DMS79 (cell line): ENCODE results near the gene NSF.
"Not testable (repeated sequence)": the region's sequence is repeated elsewhere in the genome, so short reads cannot be mapped to it uniquely, and the experiment has no call there.

ENCODE experiments used
- DNase-seq: peaks from one replicate; lab custom pipeline; 2025; lab: John Stamatoyannopoulos, UW

NSF gene

DNA sequence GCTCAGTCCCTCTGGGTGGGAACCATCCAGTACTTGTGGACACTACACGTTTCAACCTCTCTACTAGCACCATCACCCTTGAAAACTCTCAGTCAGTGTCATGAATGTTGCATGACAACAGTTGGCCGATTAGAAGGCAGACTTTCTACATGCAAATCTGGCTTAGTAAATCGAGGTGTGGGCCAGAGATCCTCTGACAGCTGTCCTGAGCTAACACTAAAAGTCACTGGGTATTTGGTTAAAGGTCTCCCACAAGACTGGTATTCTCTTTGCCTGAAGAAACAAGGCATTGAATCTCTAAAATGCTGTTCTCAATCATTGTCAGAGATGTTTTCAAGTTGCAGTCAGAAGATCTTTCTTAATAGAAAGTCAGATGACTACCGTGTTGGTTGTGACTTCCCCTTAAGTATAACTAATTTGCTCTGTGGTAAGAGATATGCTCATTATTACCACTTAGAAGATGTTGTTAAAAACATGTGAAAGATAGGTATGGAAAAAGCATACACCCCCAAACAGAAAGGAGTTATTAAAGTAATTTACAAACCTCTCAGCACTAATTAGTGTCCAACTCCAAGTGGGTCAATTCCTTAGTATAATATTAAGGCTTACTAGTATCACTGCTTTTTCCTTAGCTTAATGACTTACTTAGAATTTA, 165.7 kb downstream of the NSF start:
- no peak for DNase-seq

DNA sequence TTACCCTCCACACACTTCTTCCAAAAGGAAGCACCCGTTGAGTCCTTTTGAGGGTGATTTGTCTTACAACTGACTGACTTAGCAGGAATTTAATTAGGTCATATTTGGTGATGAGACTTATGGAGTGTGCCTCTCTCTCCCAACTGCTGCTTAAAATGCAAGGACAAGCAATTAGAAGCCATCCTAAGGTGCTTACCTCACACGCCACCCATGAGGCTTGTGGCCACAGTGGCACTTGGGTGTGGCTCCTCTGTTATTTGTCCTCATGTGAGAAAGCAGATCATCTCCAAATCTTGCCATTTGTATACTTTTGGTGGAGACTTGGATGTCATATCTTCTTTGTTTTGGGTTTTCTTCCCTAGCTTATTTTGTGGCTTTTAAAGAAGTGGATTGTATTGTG, 166.4 kb downstream of the NSF start:
- DNase-seq, result no peak

DNA sequence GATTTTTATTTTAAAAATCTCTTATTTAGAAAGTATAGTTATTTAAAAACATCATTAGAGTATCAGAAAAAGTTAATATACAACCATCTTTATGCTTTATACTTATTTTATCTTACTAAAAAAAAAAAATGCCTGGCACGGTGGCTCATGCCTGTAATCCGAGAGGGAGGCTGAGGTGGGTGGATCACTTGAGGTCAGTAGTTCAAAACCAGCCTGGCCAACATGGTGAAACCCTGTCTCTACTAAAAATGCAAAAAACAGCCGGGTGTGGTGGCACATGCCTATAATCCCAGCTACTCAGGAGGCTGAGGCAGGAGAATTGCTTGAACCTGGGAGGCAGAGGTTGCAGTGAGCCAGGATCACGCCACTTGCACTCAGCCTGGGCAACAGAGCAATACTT, 167.1 kb downstream of the NSF start:
- not testable (repeated sequence) for DNase-seq

DNA sequence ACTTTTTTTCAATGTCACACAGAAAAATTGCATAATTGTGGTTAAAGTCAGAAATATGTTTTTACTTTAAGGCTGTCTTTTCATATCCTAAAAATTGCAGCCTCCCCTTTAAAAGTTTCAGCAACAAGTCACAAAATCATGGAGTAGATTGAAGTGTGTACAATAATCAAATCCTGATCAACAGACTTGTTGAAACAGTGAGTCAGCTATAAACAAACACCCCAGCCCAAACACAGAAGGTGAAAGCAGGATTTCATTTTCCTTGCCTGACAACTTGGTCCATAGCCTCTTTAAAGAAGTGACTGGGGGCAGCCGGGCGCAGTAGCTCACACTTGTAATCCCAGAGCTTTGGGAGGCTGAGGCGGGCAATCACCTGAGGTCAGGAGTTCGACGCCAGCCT, 168.1 kb downstream of the NSF start:
- no peak for DNase-seq

DNA sequence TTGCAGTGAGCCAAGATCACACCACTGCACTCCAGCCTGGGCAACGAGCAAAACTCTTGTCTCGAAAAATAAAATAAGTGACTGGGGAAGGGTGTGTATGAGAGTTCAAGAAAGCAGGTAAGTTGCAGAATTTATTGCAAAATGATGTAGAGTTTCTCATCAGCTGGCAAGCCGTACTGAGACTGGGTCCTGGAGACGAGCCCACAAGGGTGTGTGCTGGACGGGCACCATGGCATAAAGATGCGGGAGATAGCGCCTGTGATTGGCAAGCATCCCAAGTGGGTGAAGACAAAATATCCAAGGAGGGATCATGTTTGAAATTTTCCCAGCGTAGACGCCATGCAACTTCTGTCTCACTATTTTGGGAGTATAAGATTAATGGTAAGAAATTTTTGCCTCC, 168.7 kb downstream of the NSF start:
- DNase-seq, result no peak

DNA sequence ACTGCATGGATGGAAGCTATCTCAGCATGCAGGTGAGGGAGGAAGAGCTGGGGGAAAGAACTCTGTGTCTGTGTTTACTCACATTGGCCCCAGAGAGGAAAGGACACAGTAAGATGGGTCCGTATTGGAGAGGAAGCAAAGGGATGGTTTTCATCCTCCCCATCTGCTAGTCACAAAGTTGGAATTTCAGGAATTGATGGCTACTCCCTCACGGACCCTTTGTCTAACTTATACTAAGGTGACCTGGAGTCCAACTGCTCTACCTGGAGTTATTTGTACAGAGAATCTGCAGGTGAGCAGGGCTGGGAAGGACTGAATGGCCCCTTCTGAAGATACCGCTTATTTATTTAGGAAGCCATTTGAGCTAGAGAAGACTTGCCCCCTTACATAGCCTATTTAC, 172.9 kb downstream of the NSF start:
- no peak for DNase-seq

DNA sequence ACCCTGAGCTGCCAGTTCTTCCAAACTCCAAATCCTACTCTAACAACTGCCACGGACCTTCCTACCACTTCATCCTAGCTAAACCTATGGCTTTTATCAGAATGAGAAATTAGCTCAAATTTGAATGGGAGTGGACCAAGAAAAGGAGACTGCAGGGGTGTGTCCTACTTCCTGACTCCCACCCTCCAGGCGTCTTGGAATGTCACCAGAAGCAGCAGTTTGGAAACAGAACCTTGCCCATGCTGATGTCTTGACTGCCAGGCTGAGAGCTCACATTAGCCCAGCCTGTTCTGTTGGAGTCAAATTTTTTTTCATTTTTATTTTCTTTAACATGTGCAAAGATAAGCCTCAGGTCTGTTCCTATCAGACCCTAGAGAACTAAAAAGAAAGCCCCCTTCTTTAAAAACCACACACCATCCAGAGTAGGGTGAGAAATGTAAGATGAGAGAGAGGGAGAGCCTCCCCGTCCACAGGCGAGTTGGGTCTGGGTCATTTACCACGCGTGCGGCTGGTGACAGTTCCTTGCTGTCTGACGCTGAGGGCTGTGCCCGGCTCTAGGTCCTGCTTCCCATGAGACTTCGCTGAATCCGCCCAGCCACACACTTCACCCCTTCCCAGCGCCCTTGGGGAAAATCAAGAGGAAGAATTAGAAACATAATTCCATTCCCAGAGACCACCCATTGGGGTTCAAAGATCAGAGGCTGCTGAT, 173.7 kb downstream of the NSF start:
- no peak for DNase-seq

DNA sequence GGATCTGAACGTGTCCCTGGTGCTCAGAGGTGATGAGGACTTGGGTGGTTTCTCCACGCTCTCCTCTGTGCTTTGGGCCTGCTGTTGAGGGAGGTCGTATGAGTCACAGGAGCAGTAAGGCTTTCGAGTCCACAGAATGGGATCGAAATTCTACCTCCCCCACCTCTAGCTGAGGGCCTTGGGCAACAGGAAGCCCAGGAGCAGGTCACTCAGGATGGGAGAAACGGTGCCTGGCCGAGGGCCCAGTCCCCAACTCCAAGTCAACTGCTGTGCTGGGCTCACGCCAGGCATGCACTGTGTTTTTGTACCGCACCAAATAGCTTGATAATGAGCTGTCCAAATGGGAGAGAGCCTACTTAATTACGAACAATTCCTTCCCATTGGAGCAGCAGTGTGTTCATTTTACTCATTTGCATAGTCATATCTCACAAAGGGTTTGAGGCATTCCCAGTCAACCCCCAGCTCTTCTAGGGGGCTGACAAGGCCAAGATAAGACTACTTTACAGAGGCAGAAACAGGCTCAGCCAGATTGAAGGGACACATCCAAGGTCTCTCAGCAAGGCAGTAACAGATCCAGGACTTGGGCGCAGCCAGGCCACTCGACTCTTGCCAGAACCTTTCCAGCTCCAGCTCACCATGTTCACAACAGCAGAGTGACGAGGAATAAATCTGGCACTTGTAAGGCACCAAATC, 174.4 kb downstream of the NSF start:
- no peak for DNase-seq

DNA sequence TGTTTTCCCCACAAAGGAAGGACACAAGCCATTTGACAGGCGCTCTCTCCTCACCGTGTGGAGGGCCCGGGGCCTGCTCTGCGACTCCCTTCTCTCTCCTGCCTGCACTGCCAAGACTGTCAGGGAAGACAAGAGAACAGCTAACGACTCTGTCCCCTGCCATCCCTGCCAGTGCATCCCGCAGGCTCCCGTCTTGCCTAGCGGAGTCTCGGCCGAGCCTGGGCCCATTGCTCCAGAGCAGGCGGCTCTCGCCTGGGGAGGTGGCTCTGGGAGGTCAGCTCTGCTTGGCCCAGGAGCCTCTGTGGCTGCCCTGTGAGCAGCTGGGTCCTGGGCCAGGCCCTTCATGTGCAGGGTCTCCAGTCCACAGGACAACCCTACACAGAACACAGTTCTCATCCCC, 175.0 kb downstream of the NSF start:
- DNase-seq, result no peak

DNA sequence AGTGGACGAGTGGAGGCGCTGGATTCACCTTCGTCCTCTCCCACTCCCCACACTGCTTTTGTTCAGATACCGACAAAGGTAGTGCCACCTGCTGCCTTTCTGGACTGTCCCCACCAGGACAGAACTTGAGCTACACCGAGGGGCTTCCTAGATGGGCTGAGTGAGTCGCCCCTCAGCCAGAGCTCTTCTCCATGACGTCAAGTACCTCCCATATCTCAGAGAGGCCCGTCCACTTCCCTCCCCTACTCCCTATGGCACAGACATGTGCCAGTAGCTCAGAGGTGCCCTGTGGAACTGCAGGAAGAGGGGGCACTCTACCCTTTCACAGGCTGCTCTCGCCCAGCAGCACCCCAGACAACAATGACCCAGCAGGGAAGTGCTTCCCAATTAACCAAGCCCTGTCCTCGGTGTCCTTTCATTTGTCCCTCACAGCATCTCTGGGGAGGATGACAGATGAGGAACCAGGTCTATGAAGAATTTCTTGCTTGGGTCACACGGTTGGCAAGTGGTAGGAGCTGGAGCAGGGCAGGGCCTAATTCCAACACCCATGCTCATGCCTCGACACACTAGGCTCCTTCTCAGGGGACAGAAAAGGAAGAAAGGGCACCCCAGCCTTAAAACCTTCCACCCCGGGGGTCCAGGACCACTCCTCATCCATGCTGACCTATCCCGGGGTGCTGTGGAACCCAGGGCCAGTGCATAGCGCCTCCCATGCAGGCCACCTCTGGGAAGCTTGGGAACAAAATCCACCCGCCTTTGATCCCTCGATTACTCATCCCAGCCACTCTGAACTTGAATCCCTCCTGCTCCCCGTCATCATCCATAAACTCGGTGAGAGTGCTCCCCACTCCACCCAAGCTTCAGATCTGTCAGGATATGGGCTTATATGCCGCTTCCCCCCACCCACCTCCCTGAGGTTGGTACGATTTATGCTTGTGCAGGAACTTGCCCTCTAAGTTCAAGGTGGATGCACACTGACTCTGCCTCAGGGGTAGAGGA, 176.3 kb downstream of the NSF start:
- DNase-seq, result no peak

DNA sequence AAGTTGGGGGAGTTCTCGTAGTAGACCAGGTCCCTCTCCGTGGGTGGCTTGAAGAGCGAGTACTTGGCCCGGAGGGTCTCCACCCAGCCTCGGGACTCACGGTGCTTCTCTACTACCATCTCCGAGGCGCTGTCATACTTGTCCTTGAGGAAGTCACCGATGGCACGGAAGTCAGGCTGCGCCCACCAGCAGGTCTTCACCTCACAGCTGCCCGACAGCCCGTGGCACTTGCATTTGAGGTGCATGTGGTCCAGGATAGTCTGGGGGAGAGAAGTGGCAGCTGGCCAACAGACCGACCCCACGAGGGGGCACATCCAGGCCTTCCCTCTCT, 178.0 kb downstream of the NSF start:
- DNase-seq, result no peak

DNA sequence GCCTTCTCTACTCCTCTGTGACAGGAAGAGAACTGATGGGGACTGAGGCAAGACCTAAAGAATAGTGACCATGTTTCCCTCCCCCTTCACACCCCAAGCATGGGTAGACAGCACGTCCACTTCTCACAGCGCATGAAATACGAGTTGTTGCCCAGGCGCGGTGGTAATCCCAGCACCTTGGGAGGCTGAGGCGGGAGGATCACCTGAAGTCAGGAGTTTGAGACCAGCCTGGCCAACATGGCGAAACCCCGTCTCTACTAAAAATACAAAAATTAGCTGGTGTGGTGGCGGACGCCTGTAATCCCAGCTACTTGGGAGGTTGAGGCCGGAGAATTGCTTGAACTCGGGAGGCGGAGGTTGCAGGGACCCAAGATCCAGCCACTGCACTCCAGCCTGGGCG, 178.4 kb downstream of the NSF start:
- not testable (repeated sequence) for DNase-seq

DNA sequence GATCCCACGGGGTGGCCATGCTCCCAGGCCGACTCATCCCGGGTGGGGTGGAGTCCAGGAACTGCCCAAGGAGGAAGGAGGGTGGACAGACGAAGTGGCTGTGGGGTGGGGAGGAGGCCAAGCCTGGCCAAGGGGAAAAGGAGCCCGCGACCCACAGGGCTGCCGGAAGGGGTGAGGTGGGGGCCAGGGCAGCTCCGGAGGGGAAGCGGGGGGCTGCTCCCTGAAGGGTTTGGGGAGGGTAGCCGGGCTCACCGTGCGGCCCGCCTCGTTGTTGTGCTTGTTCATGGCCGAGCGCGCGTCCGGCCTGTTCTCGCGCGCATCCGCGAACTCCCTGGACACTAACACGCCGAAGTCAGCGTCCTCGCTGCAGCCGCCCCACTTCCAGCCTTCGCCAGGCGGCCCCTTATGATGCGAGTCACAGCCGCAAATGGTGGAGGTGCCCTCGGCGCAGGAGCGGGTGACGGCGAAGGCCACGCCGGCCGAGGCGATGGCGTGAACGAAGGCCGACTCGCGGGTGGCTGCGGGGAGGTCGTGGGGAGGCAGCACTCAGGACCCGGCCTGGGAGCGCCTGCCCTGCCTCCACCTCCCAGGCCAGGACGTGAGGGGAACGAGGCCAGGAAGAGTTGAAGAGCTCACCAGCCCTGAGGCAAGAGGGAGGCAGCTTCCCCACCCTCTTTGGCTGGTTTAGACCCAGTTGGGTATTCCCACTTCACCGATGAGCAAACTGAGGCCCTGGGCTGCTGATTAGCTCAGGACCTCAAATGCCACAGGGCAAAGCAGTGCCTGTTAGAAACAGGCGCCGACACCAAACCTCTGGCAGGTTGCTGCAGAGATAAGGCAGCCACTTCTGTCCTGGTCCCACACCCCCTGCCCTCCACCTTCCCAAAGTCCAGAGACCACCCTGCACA, 179.3 kb downstream of the NSF start:
- DNase-seq, result no peak

DNA sequence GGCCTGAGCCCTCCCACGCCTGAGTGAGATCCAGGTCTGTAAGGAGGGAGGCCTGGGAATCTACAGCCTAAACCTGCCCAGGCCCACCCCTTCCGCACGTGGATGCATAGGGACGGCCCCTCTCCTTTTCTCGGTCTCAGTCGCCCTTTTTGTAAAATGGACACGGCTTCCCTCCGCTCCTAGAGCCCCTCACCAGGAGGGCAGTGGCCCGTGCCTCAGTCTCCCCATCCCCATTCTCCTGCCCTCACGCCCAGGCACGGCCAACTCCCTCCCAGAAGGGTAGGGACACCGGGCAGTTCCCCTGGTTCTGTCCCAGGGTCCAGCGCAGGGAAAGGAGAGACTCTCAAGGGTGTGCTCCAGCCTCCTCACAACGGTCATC, 180.0 kb downstream of the NSF start:
- DNase-seq, result no peak

DNA sequence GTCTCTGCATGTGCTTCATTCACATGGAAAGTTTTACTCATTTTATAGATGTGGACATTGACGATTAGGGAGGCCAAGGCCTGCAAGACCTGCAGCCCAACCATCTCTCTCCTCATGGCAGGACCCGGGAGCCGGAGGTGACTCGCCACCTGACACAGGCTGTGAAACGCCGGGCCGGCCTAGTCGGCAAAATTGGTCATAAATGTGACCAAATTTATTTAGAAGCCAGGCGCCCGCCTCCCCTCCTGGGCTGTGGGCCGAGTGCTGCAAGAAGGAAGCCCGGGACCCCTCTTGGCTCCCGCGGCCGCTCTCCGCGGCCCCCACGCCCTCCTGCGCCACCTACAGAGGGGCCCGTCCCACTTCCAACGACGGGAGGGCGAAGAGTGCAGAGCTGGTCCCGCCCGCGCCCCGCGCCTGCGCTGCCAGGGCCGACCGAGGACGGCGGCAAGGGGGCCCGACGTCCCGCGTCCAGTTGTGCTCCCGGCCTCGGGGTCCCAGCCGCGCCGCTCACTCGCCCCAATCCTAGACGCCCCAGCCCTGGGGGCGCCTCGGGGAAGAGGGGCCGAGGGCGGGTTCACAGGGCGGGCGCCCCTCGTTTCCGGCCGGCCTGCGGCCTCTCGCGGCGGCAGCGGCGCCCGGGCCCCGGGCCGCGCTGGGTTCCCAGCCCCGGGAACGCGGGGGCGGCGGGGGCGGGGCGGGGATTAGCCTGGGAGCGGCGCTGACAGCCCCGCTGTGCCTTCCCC, 180.5 kb downstream of the NSF start:
- DNase-seq, result peak; percentile 20

DNA sequence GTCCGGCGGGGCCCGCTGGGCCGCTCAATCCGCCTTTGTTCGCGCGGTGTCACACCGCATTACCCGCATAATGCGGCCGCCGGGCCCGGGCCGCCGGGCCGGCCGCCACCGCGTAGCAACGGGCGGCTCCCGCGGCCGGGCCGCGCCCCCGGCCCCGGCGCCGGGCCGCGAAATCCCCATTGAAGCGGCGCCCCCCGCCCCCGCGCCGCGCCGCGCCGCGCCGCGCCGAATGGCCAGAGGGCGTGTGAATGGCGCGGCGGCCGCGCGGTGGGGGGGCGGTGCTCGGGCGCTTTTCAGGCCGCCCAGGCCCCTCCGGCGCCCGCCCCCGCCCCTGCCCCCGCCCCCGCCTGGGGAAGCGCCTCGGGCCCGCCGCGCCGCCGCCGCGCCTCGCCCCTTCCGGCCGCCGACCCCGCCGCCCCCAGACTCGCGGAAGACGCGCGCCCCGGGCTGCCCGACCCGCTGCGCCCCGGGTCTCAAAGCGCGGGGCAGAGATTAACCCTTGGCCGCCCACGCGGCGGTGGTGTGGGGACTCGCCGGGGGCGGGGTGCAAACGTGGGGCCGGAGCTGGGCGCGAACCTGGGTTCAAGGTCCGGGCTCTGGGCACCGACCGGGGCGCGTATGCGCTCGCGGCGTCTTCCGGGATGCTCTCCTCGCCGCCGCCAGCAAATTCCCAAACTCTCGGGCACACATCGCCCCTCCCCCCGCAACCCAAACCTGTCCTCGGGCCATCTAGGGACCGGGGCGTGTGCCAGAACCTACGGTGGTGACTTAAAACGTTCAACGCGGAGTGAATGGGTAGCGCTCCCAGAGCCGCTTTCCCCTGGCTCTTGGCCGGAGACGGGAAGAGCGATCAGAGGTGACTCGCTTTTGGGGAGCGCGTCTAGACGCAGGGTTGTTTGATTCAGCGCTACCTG, 181.3 kb downstream of the NSF start:
- DNase-seq, result no peak

DNA sequence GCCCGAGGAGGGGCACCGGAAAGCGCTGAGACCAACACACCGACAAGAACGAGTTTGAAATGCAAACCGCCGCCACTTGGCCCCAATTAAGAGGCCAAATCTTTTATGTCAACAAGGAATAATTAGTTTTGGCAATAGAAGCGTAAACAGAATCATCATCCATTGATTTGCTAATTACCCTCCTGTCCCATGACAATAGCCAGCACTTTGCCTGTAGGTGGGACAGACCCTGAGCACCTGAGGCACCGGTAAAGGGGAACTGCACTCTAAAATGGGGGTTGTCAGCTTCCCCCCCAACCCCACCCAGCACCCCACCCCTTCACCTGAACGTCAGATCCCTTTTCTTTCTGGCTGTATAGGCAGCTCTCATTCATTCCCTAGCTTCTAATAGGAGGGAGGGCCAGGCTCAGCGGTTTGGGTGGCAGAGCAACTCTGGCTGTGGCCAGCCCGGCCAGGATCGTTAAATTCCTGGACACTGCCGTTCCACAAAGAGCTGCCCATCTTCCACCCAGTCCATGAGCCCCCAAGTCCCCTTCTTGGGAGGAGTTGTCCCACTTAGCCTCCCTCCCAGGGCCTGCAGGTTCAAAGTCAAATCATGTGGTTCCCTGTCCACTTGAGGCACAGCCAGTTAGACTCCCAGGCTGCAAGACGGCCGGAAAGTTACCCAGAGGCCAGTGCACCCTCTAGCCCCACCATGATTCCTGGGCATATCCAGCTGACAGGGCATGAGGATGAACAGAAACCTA, 182.2 kb downstream of the NSF start:
- DNase-seq, result no peak

DNA sequence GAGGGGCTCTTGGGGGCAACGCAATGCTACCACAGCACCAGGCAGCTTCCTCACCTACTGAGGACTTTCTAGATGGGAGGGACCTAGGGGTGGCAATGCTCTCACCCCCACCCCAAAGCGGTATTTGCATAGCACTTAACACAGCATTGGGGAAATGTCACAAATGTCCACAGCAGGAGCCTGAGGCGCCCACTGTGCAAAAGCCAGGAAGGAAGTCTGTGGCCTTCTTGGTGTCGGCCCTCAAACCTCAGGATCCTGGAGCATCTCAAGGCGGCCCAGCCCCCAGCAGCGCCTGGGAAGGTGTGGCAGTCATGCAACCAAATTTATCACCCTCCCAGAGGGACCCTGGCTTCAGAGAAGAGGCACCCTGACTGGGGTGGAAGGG, 182.7 kb downstream of the NSF start:
- DNase-seq, result no peak

DNA sequence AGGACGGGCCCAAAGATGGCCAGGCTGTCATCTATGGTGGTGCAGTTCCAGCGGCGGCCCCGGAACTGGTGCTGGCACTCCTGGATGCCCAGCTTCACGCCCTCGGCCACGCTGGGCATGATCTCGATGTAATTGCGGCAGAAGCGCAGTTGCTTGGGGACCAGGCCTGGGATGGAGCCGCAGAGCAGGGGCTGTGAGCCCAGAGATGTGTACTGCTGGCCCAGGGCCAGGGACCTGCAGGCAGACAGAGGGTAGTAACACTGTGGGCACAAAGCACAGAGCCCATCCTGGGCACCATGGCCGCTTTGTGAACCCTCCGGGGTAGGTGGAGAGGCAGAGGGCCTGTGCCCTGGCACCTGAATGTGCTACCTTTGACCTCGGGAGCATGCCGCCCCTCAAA, 183.2 kb downstream of the NSF start:
- no peak for DNase-seq
